HEK293 (cell line): ENCODE measurements around the gene UNC45B.

Source experiments
- CTCF ChIA-PET: fragments of 350-600 bp; formaldehyde crosslinking; extraction: SDS; loops from one replicate; lab custom pipeline; 2021; ENCODE audit warnings: antibody characterized with exemption; lab: Yijun Ruan, JAX
- POLR2A ChIA-PET: fragments of 300-600 bp; formaldehyde crosslinking; extraction: SDS; loops from one replicate; lab custom pipeline; 2020; ENCODE audit warnings: antibody characterized with exemption, inconsistent platforms; lab: Yijun Ruan, JAX
- H3K27ac ChIP-seq: fragments of 200-500 bp; sonication (Bioruptor generic); 2 replicates; pipeline ENCODE4 v1.5.1; 2014; ENCODE audit warnings: low read depth, low read length, control low read depth, inconsistent platforms; ENCODE audit errors: extremely low read depth
- H3K36me3 ChIP-seq, 2 experiments: fragments of 200-500 bp in 1 of 2; sonication (Bioruptor generic) in 1 of 2; 1 replicate in 1 of 2; 2 replicates in 1 of 2; pipeline ENCODE4 v1.5.1; 2014 to 2017; ENCODE audit warnings: inconsistent platforms in 2 of 2, low read length in 2 of 2; ENCODE audit not compliant: control insufficient read depth in 2 of 2, insufficient read depth in 1 of 2
- H3K4me1 ChIP-seq: fragments of 200-500 bp; sonication (Bioruptor generic); 2 replicates; pipeline ENCODE4 v1.5.1; 2014; ENCODE audit warnings: mild to moderate bottlenecking, low read length, inconsistent platforms; ENCODE audit not compliant: control insufficient read depth, insufficient read depth
- H3K4me3 ChIP-seq: 2 replicates; pipeline ENCODE4 v1.5.1; 2011; ENCODE audit warnings: low read depth, mild to moderate bottlenecking, control low read depth, low read length, moderate library complexity
- H3K9me3 ChIP-seq: fragments of 200-500 bp; sonication (Bioruptor generic); 2 replicates; pipeline ENCODE4 v1.5.1; 2014; ENCODE audit warnings: low read depth, low read length, inconsistent platforms; ENCODE audit not compliant: control insufficient read depth, insufficient read depth
- BCL11B ChIP-seq: fragments of 450-650 bp; formaldehyde crosslinking; IDR thresholded peaks from 2 replicates; pipeline ENCODE4 v1.5.1; 2016; ENCODE audit warnings: low read depth, missing biosample characterization, missing genetic modification characterization
- ELK4 ChIP-seq: IDR thresholded peaks from 2 replicates; pipeline ENCODE4 v1.6.1; 2011; ENCODE audit warnings: mild to moderate bottlenecking, low read depth, low read length, borderline replicate concordance
- YY1 ChIP-seq: fragments of 450-650 bp; formaldehyde crosslinking; IDR thresholded peaks from 2 replicates; pipeline ENCODE4 v1.5.1; 2018; ENCODE audit warnings: missing biosample characterization, missing genetic modification characterization
- ZNF2 ChIP-seq: fragments of 450-650 bp; formaldehyde crosslinking; IDR thresholded peaks from 2 replicates; pipeline ENCODE4 v1.5.1; 2016; ENCODE audit warnings: missing biosample characterization, missing genetic modification characterization
- ZNF280D ChIP-seq: fragments of 450-650 bp; formaldehyde crosslinking; IDR thresholded peaks from 2 replicates; pipeline ENCODE4 v1.5.1; 2016; ENCODE audit warnings: missing biosample characterization, missing genetic modification characterization
- ZNF335 ChIP-seq: fragments of 450-650 bp; formaldehyde crosslinking; conservative IDR thresholded peaks from 2 replicates; pipeline ENCODE4 v1.5.1; 2016; ENCODE audit warnings: missing biosample characterization, missing genetic modification characterization
- ZNF362 ChIP-seq: fragments of 450-650 bp; formaldehyde crosslinking; IDR thresholded peaks from 2 replicates; pipeline ENCODE4 v1.5.1; 2016; ENCODE audit warnings: missing biosample characterization, missing genetic modification characterization
- ZNF510 ChIP-seq: fragments of 450-650 bp; formaldehyde crosslinking; IDR thresholded peaks from 2 replicates; pipeline ENCODE4 v1.5.1; 2018; ENCODE audit warnings: mild to moderate bottlenecking, missing genetic modification characterization, missing biosample characterization; ENCODE audit not compliant: insufficient replicate concordance
- ZNF513 ChIP-seq: fragments of 450-650 bp; IDR thresholded peaks from 2 replicates; pipeline ENCODE4 v1.5.1; 2018; ENCODE audit warnings: missing biosample characterization, missing genetic modification characterization
- ZNF544 ChIP-seq: fragments of 450-650 bp; formaldehyde crosslinking; IDR thresholded peaks from 2 replicates; pipeline ENCODE4 v1.5.0; 2017; ENCODE audit warnings: missing biosample characterization, missing genetic modification characterization
- ZNF555 ChIP-seq: fragments of 450-650 bp; formaldehyde crosslinking; conservative IDR thresholded peaks from 2 replicates; pipeline ENCODE4 v1.5.1; 2017; ENCODE audit warnings: missing biosample characterization, mild to moderate bottlenecking, missing genetic modification characterization, inconsistent platforms
- ZNF610 ChIP-seq: fragments of 450-650 bp; formaldehyde crosslinking; IDR thresholded peaks from 2 replicates; pipeline ENCODE4 v1.5.1; 2016; ENCODE audit warnings: missing biosample characterization, missing genetic modification characterization, borderline replicate concordance
- ZNF658 ChIP-seq: fragments of 450-650 bp; formaldehyde crosslinking; IDR thresholded peaks from 2 replicates; pipeline ENCODE4; 2016; ENCODE audit warnings: missing biosample characterization, missing genetic modification characterization
- ZNF660 ChIP-seq: fragments of 450-650 bp; IDR thresholded peaks from 2 replicates; pipeline ENCODE4 v1.5.1; 2018; ENCODE audit warnings: missing biosample characterization, mild to moderate bottlenecking, missing genetic modification characterization
- ZNF776 ChIP-seq: fragments of 450-650 bp; formaldehyde crosslinking; IDR thresholded peaks from 2 replicates; pipeline ENCODE4 v1.5.0; 2017; ENCODE audit warnings: missing biosample characterization, missing genetic modification characterization, borderline replicate concordance
- ZNF785 ChIP-seq: fragments of 450-650 bp; formaldehyde crosslinking; IDR thresholded peaks from 2 replicates; pipeline ENCODE4 v1.5.1; 2016; ENCODE audit warnings: missing biosample characterization, missing genetic modification characterization
- ZSCAN30 ChIP-seq: fragments of 450-650 bp; IDR thresholded peaks from 2 replicates; pipeline ENCODE4 v1.5.1; 2018; ENCODE audit warnings: missing biosample characterization, mild to moderate bottlenecking, missing genetic modification characterization, moderate library complexity
- TF ChIP-seq, protein P1 (sequence below): fragments of 450-650 bp; formaldehyde crosslinking; IDR thresholded peaks from 2 replicates; pipeline ENCODE4 v1.5.1; 2016; ENCODE audit warnings: missing biosample characterization, missing genetic modification characterization, low read depth

The UNC45B gene

DNA sequence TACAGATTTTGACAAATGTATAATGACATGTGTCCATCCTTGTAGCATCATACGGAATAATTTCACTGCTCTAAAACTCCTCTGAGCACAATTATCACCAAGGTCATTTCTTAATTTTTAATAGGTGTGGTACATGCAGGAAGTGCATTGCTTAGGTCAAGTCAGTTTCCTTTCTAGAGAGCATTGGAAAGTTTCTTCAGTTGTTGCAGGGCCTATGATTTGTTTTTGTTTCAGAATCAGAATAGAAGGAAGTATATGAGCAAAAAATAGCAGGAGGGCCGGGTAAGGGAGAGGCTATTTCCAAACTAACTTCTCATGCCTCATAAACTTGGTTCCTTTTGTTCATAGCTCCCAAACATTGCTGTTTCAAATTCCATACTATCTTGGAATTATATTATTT, 71.3 kb downstream of the UNC45B start:
- CTCF ChIA-PET: no interaction called here
- Histone ChIP-seq H3K4me3 (no peak overlapping the region), H3K27ac (no peak overlapping the region), H3K36me3 (no peaks in the 10 kb centered on the region), H3K9me3 (no peaks in the 10 kb centered on the region; the same call in 1 of the 2 replicates), H3K4me1 (no peaks in the 10 kb centered on the region; the same call in 1 of the 2 replicates)
- no peak for TF ChIP-seq ZNF510
- TF ChIP-seq YY1 (tag by site-specific recombination): no peak
- no peak for TF ChIP-seq ZNF513 (tag by site-specific recombination)
- no peak for TF ChIP-seq ZSCAN30 (tag by site-specific recombination)
- no peak for TF ChIP-seq ZNF362 (tag by site-specific recombination)
- no peak for TF ChIP-seq ELK4
- no peak for TF ChIP-seq ZNF2 (tag by site-specific recombination)
- TF ChIP-seq ZNF544 (tag by site-specific recombination): no peak
- TF ChIP-seq, protein P1, sequence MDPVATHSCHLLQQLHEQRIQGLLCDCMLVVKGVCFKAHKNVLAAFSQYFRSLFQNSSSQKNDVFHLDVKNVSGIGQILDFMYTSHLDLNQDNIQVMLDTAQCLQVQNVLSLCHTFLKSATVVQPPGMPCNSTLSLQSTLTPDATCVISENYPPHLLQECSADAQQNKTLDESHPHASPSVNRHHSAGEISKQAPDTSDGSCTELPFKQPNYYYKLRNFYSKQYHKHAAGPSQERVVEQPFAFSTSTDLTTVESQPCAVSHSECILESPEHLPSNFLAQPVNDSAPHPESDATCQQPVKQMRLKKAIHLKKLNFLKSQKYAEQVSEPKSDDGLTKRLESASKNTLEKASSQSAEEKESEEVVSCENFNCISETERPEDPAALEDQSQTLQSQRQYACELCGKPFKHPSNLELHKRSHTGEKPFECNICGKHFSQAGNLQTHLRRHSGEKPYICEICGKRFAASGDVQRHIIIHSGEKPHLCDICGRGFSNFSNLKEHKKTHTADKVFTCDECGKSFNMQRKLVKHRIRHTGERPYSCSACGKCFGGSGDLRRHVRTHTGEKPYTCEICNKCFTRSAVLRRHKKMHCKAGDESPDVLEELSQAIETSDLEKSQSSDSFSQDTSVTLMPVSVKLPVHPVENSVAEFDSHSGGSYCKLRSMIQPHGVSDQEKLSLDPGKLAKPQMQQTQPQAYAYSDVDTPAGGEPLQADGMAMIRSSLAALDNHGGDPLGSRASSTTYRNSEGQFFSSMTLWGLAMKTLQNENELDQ (tag by site-specific recombination): no peak
- TF ChIP-seq ZNF658 (tag by site-specific recombination): no peak
- TF ChIP-seq ZNF280D (tag by site-specific recombination): no peak
- TF ChIP-seq ZNF660 (tag by site-specific recombination): no peak
- no peak for TF ChIP-seq ZNF610 (tag by site-specific recombination)
- no peak for TF ChIP-seq ZNF776 (tag by site-specific recombination)
- no peak for TF ChIP-seq ZNF555 (tag by site-specific recombination)
- no peak for TF ChIP-seq ZNF785 (tag by site-specific recombination)
- no peak for TF ChIP-seq ZNF335 (tag by site-specific recombination)
- no peak for TF ChIP-seq BCL11B (tag by site-specific recombination)
- POLR2A ChIA-PET: no interaction called here
